Smooth muscle cell (in vitro differentiated cells): ENCODE data around the gene ACACB. TPM values are rescaled to one million over a fixed set of nuclear protein-coding genes. Genes with fewer than 3 reads are reported as not detected.

Experiments used
- DNase-seq: peaks from one replicate; lab custom pipeline; 2025; ENCODE audit not compliant: unreplicated experiment; lab: John Stamatoyannopoulos, UW
- H2AFZ ChIP-seq: fragments of 200-600 bp; sonication (generic); 2 replicates; pipeline ENCODE4 v1.6.0; 2016; ENCODE audit warnings: antibody characterized with exemption, low read depth, mild to moderate bottlenecking
- H3F3A ChIP-seq: fragments of 200-600 bp; sonication (generic); 2 replicates; pipeline ENCODE4 v1.6.0; 2017; ENCODE audit warnings: antibody characterized with exemption, low read depth
- H3K27ac ChIP-seq: fragments of 200-600 bp; sonication (generic); 2 replicates; pipeline ENCODE4 v1.5.1; 2016; ENCODE audit warnings: low read depth, mild to moderate bottlenecking
- H3K27me3 ChIP-seq: fragments of 200-600 bp; sonication (generic); 2 replicates; pipeline ENCODE4 v1.6.1; 2016; ENCODE audit warnings: low read depth, mild to moderate bottlenecking
- H3K36me3 ChIP-seq: fragments of 200-600 bp; sonication (generic); 2 replicates; pipeline ENCODE4 v1.5.1; 2016; ENCODE audit warnings: low read depth
- H3K4me1 ChIP-seq: fragments of 200-600 bp; sonication (generic); 2 replicates; pipeline ENCODE4 v1.5.1; 2016; ENCODE audit warnings: low read depth
- H3K4me2 ChIP-seq: fragments of 200-600 bp; sonication (generic); 2 replicates; pipeline ENCODE4 v1.6.0; 2016; ENCODE audit warnings: mild to moderate bottlenecking
- H3K4me3 ChIP-seq: fragments of 200-600 bp; sonication (generic); 2 replicates; pipeline ENCODE4 v1.5.1; 2016; ENCODE audit warnings: mild to moderate bottlenecking
- H3K79me2 ChIP-seq: fragments of 200-600 bp; sonication (generic); 2 replicates; pipeline ENCODE4 v1.6.0; 2016; ENCODE audit warnings: low read depth, mild to moderate bottlenecking
- H3K9ac ChIP-seq: fragments of 200-600 bp; sonication (generic); 2 replicates; pipeline ENCODE4 v1.6.0; 2016; ENCODE audit warnings: low read depth
- H3K9me3 ChIP-seq: fragments of 200-600 bp; sonication (generic); replicated peaks from 2 replicates; pipeline ENCODE4 v1.5.1; 2016; ENCODE audit warnings: low read depth
- H4K20me1 ChIP-seq: fragments of 200-600 bp; sonication (generic); 2 replicates; pipeline ENCODE4 v1.6.0; 2016; ENCODE audit warnings: low read depth
- CTCF ChIP-seq: fragments of 200-600 bp; sonication (generic); IDR thresholded peaks from 2 replicates; pipeline ENCODE4 v1.5.1; 2017; ENCODE audit warnings: borderline replicate concordance, mild to moderate bottlenecking, antibody characterized with exemption; ENCODE audit not compliant: insufficient read depth, poor library complexity, severe bottlenecking
- WGBS: methylation state at CpG from one replicate; pipeline ENCODE4 v1.1.7; 2016; ENCODE audit warnings: low lambda C conversion rate; 5-methylcytosine and 5-hydroxymethylcytosine counted together
- polyA plus RNA-seq: library from polyadenylated mRNA; unstranded; fragments of >200 nt; fragmentation: Nextera tagmentation; extraction: Ambion mirVana; gene quantifications from 2 replicates; pipeline ENCODE4 v1.2.1, GENCODE V29; 2016
- total RNA-seq: library from RNA; depleted of rRNA; stranded (reverse); fragments of >200 nt; gene quantifications from 2 replicates; pipeline ENCODE4 v1.2.3, GENCODE V29; 2014

The ACACB gene
- total and polyA plus RNA-seq, 2 experiments from 2014 or later, result 0.58 to 2.0 TPM

DNA sequence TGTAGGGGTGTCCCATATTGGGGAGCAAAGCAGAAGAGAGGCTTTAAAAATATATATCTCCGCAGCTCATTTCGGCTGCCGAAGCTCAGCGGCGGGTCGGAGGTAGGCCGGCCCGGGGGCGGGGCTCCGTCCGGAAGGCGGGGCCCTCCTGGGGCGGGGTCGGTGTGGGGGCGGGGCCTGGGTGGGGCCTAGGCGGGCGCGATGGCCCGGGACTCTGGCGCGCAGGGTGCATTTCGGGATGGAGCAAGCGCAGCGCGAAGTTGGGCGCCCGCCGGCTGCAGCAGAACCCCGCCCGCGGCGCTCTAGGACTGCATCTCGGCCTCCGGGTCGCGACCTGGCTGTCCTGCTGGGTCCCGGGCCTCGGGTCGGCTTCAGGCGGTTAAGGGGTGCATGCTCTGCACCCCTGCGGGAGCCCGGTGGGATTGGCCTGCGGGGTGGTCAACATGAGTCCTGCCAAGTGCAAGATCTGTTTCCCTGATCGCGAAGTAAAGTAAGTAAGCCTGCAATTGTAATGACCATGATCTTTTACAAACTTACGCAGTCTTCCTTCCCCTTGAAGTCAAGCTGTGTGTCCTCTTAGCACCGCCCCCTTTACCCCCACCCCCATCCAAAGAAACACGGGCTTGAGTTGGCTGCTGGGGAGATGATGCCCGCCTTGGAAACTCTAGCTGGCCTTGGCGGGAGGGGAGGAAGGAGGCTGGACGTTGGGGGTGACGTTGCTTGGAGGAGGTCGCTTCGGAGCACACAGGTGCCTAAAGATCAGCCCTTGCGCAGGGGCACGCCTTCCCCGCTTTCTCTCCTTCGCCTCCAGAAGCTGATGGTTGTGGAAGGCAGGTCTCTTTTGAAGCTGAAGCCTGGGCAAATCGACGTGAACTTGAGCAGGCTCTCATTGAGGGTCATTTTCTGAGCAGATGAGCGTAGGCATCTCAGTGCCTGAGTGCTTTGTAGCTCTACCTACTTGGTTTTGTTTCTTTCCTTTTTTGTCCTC is 38.4 kb downstream of the ACACB start:
- peak overlapping the region; percentile 64 for H3K4me3 ChIP-seq
- H4K20me1 ChIP-seq, result no peaks in the 10 kb centered on the region
- no peaks in the 10 kb centered on the region for H3K9me3 ChIP-seq
- H3K79me2 ChIP-seq, result no peaks in the 10 kb centered on the region
- DNase-seq, result peak; percentile 50
- peaks cover 5% of the 10 kb centered on the region for H3K4me1 ChIP-seq
- no peaks in the 10 kb centered on the region for H3F3A ChIP-seq
- H3K36me3 ChIP-seq, result no peaks in the 10 kb centered on the region
- H3K9ac ChIP-seq, result no peak overlapping the region
- H2AFZ ChIP-seq, result peak overlapping the region; percentile 96
- H3K27me3 ChIP-seq, result no peaks in the 10 kb centered on the region
- TF ChIP-seq CTCF, result no peak
- H3K27ac ChIP-seq, result no peak overlapping the region
- H3K4me2 ChIP-seq, result peak overlapping the region; percentile 94
- WGBS, result 1% methylated on average over 57 of the region's 61 CpGs

GRCh38 chr12:109156036-109156435 is 39.6 kb downstream of the ACACB start:
- H3K27ac ChIP-seq, result no peak overlapping the region
- H3K4me1 ChIP-seq, result peaks cover 5% of the 10 kb centered on the region
- WGBS, result 94% methylated on average over 5 of the region's 5 CpGs
- no peak overlapping the region for H3K9ac ChIP-seq
- no peak for TF ChIP-seq CTCF
- H3K4me3 ChIP-seq, result no peak overlapping the region
- H3K27me3 ChIP-seq, result no peaks in the 10 kb centered on the region
- no peaks in the 10 kb centered on the region for H4K20me1 ChIP-seq
- no peak for DNase-seq
- H2AFZ ChIP-seq, result no peak overlapping the region
- no peaks in the 10 kb centered on the region for H3K9me3 ChIP-seq
- no peaks in the 10 kb centered on the region for H3K36me3 ChIP-seq
- no peaks in the 10 kb centered on the region for H3F3A ChIP-seq
- no peaks in the 10 kb centered on the region for H3K79me2 ChIP-seq
- no peak overlapping the region for H3K4me2 ChIP-seq

GRCh38 chr12:109156586-109156985 is 40.2 kb downstream of the ACACB start:
- Histone ChIP-seq H3K79me2 (no peaks in the 10 kb centered on the region), H3K27me3 (no peaks in the 10 kb centered on the region), H2AFZ (no peak overlapping the region), H3F3A (no peaks in the 10 kb centered on the region), H3K4me2 (no peak overlapping the region), H3K4me1 (peaks cover 5% of the 10 kb centered on the region), H4K20me1 (no peaks in the 10 kb centered on the region), H3K4me3 (no peak overlapping the region), H3K36me3 (no peaks in the 10 kb centered on the region), H3K27ac (no peak overlapping the region), H3K9ac (no peak overlapping the region), H3K9me3 (no peaks in the 10 kb centered on the region)
- 94% methylated on average over 5 of the region's 5 CpGs for WGBS
- DNase-seq, result no peak
- TF ChIP-seq CTCF, result no peak
